Measurements from ENCODE around the gene MYL3. TPM values are rescaled to one million over a fixed set of nuclear protein-coding genes. Genes with fewer than 3 reads are reported as not detected.

The MYL3 gene
- polyA plus RNA-seq, 1 of the 3 experiments (the other 2 are of a cell fraction): not detected

DNA sequence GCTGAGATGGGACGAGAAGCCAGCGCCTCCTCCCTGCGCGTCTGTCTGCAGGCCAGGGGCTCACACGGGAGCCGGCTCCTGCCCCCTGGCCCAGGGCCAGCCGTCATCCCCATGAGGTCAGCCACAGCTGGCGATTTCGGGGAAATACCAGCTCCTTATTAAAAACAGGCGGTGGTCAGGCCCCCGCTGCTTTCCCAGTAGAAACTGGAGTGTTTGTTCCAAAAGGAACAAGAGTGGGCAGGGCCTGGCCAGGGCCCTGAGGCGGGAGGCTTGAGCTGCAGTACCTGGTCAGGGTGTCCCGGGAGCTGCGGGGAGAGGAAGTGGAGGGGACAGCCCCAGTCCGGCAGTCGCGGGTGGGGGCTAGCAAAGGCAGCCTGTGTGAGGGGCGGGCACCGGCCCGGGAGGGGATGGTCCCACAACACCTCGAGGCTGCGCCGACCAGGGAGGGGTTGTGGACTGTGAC lies 17.8 kb downstream of the MYL3 start (continued):
- TF ChIP-seq, protein P1, sequence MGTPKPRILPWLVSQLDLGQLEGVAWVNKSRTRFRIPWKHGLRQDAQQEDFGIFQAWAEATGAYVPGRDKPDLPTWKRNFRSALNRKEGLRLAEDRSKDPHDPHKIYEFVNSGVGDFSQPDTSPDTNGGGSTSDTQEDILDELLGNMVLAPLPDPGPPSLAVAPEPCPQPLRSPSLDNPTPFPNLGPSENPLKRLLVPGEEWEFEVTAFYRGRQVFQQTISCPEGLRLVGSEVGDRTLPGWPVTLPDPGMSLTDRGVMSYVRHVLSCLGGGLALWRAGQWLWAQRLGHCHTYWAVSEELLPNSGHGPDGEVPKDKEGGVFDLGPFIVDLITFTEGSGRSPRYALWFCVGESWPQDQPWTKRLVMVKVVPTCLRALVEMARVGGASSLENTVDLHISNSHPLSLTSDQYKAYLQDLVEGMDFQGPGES (IDR thresholded peaks at IDR 0.05; ENCODE audit: low read depth, low read length): no peak
- TF ChIP-seq FOXM1 (IDR thresholded peaks at IDR 0.05; ENCODE audit: low read depth) (no peak), RAD21 (IDR thresholded peaks at IDR 0.05; ENCODE audit: low read length) (peak; percentile 28), FOSL2 (IDR thresholded peaks at IDR 0.05; ENCODE audit: borderline replicate concordance, low read depth) (no peak), RXRA (IDR thresholded peaks at IDR 0.05; ENCODE audit: borderline replicate concordance, low read depth) (no peak), ELF1 (IDR thresholded peaks at IDR 0.05) (no peak), RCOR1 (IDR thresholded peaks at IDR 0.05; ENCODE audit: low read length) (no peak), YY1 (IDR thresholded peaks at IDR 0.05; ENCODE audit: low read depth) (no peak)
- TF ChIP-seq, protein P2, sequence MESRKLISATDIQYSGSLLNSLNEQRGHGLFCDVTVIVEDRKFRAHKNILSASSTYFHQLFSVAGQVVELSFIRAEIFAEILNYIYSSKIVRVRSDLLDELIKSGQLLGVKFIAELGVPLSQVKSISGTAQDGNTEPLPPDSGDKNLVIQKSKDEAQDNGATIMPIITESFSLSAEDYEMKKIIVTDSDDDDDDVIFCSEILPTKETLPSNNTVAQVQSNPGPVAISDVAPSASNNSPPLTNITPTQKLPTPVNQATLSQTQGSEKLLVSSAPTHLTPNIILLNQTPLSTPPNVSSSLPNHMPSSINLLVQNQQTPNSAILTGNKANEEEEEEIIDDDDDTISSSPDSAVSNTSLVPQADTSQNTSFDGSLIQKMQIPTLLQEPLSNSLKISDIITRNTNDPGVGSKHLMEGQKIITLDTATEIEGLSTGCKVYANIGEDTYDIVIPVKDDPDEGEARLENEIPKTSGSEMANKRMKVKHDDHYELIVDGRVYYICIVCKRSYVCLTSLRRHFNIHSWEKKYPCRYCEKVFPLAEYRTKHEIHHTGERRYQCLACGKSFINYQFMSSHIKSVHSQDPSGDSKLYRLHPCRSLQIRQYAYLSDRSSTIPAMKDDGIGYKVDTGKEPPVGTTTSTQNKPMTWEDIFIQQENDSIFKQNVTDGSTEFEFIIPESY (IDR thresholded peaks at IDR 0.05; ENCODE audit: borderline replicate concordance, low read depth): no peak

DNA sequence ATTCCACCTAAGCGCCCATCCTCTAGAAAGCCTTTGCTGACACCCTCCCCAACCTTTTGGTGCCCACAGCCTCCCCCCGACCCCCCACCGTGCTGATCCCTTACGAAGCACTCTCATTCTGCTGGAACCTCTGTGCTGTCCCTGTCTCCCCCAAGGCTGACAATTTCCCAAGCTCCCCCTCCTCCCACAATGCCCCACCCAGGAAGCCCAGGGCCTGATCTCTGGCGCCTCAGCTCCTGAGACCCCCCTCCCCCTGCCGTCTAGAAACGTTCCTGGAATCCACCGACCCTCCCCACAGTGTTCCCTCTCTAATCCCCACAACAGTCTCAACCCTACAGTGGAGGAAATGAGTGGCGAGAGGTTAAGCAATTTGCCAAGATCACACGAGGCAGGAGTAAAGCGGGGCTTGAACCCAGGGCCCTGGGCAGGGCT lies 18.3 kb downstream of the MYL3 start:
- peak overlapping the region; percentile 72; the same call in 1 of the 2 replicates for H3K9ac ChIP-seq
- H3K4me2 ChIP-seq: peak overlapping the region; percentile 69
- ChIA-PET CTCF (interaction anchor here (0.8 to 8.4 kb wide), 30 partner anchors 10 to 485 kb away, joined by 3 to 72 read pairs (median 5); partner anchors contain the start of genes MYL3 and TMIE), POLR2A (interaction anchor here (0.7 to 2.5 kb wide), 17 partner anchors 9 to 319 kb away, joined by 3 to 15 read pairs (median 4); partner anchors contain the start of genes NBEAL2, PTH1R, SETD2 and TMIE)
- peak; percentile 55 for DNase-seq
- no peaks in the 10 kb centered on the region for H3K79me2 ChIP-seq (ENCODE audit: insufficient read depth)
- H3K9me2 ChIP-seq: no peaks in the 10 kb centered on the region
- H3F3A ChIP-seq (replicated peaks; ENCODE audit: insufficient read depth): no peaks in the 10 kb centered on the region
- TF ChIP-seq, protein P3, sequence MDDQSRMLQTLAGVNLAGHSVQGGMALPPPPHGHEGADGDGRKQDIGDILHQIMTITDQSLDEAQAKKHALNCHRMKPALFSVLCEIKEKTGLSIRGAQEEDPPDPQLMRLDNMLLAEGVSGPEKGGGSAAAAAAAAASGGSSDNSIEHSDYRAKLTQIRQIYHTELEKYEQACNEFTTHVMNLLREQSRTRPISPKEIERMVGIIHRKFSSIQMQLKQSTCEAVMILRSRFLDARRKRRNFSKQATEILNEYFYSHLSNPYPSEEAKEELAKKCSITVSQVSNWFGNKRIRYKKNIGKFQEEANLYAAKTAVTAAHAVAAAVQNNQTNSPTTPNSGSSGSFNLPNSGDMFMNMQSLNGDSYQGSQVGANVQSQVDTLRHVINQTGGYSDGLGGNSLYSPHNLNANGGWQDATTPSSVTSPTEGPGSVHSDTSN (IDR thresholded peaks at IDR 0.05): no peak
- TF ChIP-seq RXRA (IDR thresholded peaks at IDR 0.05; ENCODE audit: borderline replicate concordance, low read depth) (no peak), GABPA (IDR thresholded peaks at IDR 0.05; ENCODE audit: low read depth) (no peak), JUND (IDR thresholded peaks at IDR 0.05) (no peak)
- TF ChIP-seq, protein P4, sequence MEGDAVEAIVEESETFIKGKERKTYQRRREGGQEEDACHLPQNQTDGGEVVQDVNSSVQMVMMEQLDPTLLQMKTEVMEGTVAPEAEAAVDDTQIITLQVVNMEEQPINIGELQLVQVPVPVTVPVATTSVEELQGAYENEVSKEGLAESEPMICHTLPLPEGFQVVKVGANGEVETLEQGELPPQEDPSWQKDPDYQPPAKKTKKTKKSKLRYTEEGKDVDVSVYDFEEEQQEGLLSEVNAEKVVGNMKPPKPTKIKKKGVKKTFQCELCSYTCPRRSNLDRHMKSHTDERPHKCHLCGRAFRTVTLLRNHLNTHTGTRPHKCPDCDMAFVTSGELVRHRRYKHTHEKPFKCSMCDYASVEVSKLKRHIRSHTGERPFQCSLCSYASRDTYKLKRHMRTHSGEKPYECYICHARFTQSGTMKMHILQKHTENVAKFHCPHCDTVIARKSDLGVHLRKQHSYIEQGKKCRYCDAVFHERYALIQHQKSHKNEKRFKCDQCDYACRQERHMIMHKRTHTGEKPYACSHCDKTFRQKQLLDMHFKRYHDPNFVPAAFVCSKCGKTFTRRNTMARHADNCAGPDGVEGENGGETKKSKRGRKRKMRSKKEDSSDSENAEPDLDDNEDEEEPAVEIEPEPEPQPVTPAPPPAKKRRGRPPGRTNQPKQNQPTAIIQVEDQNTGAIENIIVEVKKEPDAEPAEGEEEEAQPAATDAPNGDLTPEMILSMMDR (IDR thresholded peaks at IDR 0.05): no peak
- TF ChIP-seq, protein P5, sequence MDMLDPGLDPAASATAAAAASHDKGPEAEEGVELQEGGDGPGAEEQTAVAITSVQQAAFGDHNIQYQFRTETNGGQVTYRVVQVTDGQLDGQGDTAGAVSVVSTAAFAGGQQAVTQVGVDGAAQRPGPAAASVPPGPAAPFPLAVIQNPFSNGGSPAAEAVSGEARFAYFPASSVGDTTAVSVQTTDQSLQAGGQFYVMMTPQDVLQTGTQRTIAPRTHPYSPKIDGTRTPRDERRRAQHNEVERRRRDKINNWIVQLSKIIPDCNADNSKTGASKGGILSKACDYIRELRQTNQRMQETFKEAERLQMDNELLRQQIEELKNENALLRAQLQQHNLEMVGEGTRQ (IDR thresholded peaks at IDR 0.05; ENCODE audit: borderline replicate concordance, low read depth, low read length): no peak
- no peaks in the 10 kb centered on the region for H3K36me3 ChIP-seq (replicated peaks in 1 of 2; ENCODE audit: control insufficient read depth in 1 of 2, insufficient read depth in 2 of 2, low read length in 1 of 2)
- peak overlapping the region; percentile 90; the same call in 1 of the 2 replicates for H2AFZ ChIP-seq (ENCODE audit: low read depth)
- WGBS (ENCODE audit: low lambda C conversion rate): 41% methylated on average over 11 of the region's 11 CpGs
- H3K27me3 ChIP-seq (ENCODE audit: insufficient read depth): no peaks in the 10 kb centered on the region
- H3K4me1 ChIP-seq (ENCODE audit: control insufficient read depth in 1 of 2, insufficient read depth in 2 of 2, low read depth in 1 of 2, low read length in 1 of 2): peaks cover 0 to 27% of the 10 kb centered on the region in 2 experiments; a peak in 2 of 4 replicates
- peak overlapping the region in 1 of 2 experiments; percentile 49; a peak in 2 of 4 replicates for H3K4me3 ChIP-seq (ENCODE audit: low read depth in 2 of 2, low read length in 1 of 2)
- no peaks in the 10 kb centered on the region for H4K20me1 ChIP-seq (ENCODE audit: insufficient read depth)
- peak overlapping the region; percentile 38 to 98; a peak in 3 of 4 replicates for H3K27ac ChIP-seq (ENCODE audit: low read depth in 2 of 2, low read length in 1 of 2)
- H3K9me3 ChIP-seq: peaks cover 8% of the 10 kb centered on the region; the same call in 1 of the 2 replicates

All from SK-N-SH (cell line).